Measurements from ENCODE around the gene PRM2. TPM values are rescaled to one million over a fixed set of nuclear protein-coding genes. Genes with fewer than 3 reads are reported as not detected.

Gene PRM2
- polyA plus RNA-seq, 2 of the 4 experiments (the other 2 are of a cell fraction): not detected

DNA sequence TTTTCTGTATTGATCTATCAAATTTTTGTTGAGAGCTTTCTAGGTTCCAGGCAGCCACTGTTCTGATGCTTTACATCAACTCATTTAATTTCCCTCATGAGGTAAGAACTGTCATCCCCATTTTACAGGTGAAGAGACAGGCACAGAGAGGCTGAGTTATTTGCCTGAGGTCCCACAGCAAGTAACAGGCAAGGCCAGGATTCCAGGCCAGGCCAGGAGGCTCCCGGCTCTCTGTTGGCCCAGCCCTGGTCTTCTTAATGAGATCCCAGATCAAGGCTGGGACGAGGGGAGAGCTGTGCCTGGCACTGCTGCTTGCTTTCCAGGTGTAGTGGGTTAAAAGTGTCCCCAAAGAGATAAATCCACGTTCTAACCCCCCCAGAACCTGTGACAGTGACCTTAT, 46.5 kb upstream of the PRM2 start (continued):
- TF ChIP-seq, protein P1, sequence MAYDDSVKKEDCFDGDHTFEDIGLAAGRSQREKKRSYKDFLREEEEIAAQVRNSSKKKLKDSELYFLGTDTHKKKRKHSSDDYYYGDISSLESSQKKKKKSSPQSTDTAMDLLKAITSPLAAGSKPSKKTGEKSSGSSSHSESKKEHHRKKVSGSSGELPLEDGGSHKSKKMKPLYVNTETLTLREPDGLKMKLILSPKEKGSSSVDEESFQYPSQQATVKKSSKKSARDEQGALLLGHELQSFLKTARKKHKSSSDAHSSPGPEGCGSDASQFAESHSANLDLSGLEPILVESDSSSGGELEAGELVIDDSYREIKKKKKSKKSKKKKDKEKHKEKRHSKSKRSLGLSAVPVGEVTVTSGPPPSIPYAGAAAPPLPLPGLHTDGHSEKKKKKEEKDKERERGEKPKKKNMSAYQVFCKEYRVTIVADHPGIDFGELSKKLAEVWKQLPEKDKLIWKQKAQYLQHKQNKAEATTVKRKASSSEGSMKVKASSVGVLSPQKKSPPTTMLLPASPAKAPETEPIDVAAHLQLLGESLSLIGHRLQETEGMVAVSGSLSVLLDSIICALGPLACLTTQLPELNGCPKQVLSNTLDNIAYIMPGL (CRISPR knock-in tag; IDR thresholded peaks at IDR 0.05; ENCODE audit: borderline replicate concordance): no peak

DNA sequence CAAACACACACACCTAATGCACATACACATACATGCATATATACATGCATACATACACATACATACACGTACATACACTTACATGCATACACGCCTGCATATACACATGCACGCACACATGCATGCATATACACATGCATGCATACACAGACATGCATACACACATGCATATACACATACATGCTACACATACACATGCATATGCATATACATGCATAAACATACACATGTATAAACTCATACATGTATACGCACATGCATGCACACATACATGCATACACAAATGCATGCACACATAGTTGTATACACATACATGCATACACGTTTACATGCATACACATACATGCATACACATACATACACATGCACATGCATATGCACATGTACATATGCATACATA, 45.4 kb upstream of the PRM2 start:
- peaks cover 5% of the 10 kb centered on the region; the same call in 1 of the 3 replicates for H3K4me1 ChIP-seq
- H3K9me3 ChIP-seq: no peaks in the 10 kb centered on the region
- no peak overlapping the region for H3K4me2 ChIP-seq
- no peak overlapping the region for H3K27ac ChIP-seq
- ATAC-seq (no peak), FAIRE-seq (peak; percentile 23), DNase-seq (ENCODE audit: low read depth in 1 of 2, low spot score in 1 of 2) (no peak)
- H3K4me3 ChIP-seq: no peak overlapping the region
- no peak for TF ChIP-seq SREBF2 (IDR thresholded peaks at IDR 0.05)
- TF ChIP-seq TP53 (CRISPR knock-in tag; IDR thresholded peaks at IDR 0.05): no peak
- TF ChIP-seq GATA3 (IDR thresholded peaks at IDR 0.05; ENCODE audit: borderline replicate concordance): no peak
- ChIA-PET CTCF (no interaction called here), POLR2A (no interaction called here)
- 72% methylated on average over 5 of the region's 5 CpGs for WGBS (ENCODE audit: missing lambda C conversion rate)

DNA sequence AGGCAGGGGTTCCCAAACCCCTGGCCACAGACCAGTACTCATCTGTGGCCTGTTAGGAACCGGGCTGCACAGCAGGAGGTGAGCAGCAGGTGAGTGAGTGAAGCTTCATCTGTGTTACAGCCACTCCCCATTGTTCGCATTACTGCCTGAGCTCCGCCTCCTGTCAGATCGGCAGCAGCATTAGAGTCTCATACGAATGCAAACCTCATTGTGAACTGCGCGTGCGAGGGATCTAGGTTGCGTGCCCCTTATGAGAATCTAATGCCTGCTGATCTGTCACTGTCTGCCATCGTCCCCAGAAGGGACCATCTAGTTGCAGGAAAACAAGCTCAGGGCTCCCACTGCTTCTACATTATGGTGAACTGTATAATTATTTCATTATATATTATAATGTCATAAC, 43.9 kb upstream of the PRM2 start:
- 72% methylated on average over 10 of the region's 10 CpGs for WGBS (ENCODE audit: missing lambda C conversion rate)
- H3K9me3 ChIP-seq: no peaks in the 10 kb centered on the region
- no peak for ATAC-seq
- no peak overlapping the region for H3K4me2 ChIP-seq
- peaks cover 9% of the 10 kb centered on the region; the same call in 1 of the 3 replicates for H3K4me1 ChIP-seq
- H3K27ac ChIP-seq: peak overlapping the region in 1 of 2 experiments; percentile 54; a peak in 1 of 6 replicates
- TF ChIP-seq HEYL (CRISPR knock-in tag; IDR thresholded peaks at IDR 0.05) (no peak), TP53 (CRISPR knock-in tag; IDR thresholded peaks at IDR 0.05) (no peak), RARB (CRISPR knock-in tag; IDR thresholded peaks at IDR 0.05) (no peak), FOSB (CRISPR knock-in tag; IDR thresholded peaks at IDR 0.05) (no peak), RFX5 (IDR thresholded peaks at IDR 0.05) (no peak), CBX8 (IDR thresholded peaks at IDR 0.05) (no peak), MYC (IDR thresholded peaks at IDR 0.05; ENCODE audit: borderline replicate concordance, low read length) (no peak), ZFP36 (IDR thresholded peaks at IDR 0.05; ENCODE audit: borderline replicate concordance, partially characterized antibody) (no peak), NFE2L2 (conservative IDR thresholded peaks at IDR 0.05; ENCODE audit: low read length) (no peak), JUN (IDR thresholded peaks at IDR 0.05) (no peak), GATA3 (IDR thresholded peaks at IDR 0.05; ENCODE audit: borderline replicate concordance) (no peak), PHF8 (IDR thresholded peaks at IDR 0.05; ENCODE audit: borderline replicate concordance, low read depth) (no peak), SMC3 (IDR thresholded peaks at IDR 0.05) (no peak)
- TF ChIP-seq, protein P2, sequence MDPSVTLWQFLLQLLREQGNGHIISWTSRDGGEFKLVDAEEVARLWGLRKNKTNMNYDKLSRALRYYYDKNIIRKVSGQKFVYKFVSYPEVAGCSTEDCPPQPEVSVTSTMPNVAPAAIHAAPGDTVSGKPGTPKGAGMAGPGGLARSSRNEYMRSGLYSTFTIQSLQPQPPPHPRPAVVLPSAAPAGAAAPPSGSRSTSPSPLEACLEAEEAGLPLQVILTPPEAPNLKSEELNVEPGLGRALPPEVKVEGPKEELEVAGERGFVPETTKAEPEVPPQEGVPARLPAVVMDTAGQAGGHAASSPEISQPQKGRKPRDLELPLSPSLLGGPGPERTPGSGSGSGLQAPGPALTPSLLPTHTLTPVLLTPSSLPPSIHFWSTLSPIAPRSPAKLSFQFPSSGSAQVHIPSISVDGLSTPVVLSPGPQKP (IDR thresholded peaks at IDR 0.05; ENCODE audit: low read depth, low read length): no peak
- ChIA-PET CTCF (interaction anchor here (0.8 to 1.5 kb wide), 3 partner anchors 8 to 62 kb away, joined by 3 read pairs; no protein-coding TSS in a partner anchor), POLR2A (interaction anchor here (0.8 kb wide), 1 partner anchor 65 kb away, joined by 3 read pairs; the partner anchor contains the start of gene SOCS1)
- FAIRE-seq: no peak
- no peak overlapping the region for H3K4me3 ChIP-seq
- no peak for DNase-seq (ENCODE audit: low read depth in 1 of 2, low spot score in 1 of 2)

DNA sequence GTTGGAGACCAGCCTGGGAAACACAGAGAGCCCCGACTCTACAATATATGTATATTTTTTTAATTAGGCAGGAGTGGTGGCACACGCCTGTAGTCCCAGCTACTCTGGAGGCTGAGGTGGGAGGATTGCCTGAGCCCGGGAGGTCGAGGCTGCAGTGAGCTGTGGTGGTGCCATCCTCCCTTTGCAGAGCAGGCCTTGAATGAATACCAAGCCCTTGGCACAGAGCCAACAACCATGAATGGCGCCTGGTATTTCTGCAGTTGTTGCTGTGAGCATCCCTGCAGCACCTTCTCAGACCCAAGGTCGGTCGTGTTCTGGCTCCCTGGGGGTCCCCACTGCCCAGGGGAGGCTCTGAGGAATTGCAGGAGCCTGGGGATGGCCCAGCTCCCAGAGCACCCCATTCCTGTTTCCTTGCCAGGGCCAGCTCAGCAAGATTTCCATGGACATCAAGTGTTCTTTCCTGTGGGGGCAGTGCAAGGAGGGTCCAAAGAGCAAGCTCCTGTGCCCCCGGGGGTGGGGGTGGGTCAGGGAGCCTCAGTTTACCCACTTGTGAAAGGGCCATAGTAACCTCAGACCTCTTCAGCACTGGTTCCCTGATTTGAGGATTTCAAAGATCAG, 43.4 kb upstream of the PRM2 start:
- POLR2A ChIA-PET: interaction anchor here (0.8 kb wide), 1 partner anchor 64 kb away, joined by 3 read pairs; the partner anchor contains the start of gene SOCS1
- TF ChIP-seq FOXS1 (CRISPR knock-in tag; IDR thresholded peaks at IDR 0.05): no peak
- no peak for TF ChIP-seq ZC3H11A (IDR thresholded peaks at IDR 0.05)
- no peak for TF ChIP-seq ZFP36 (IDR thresholded peaks at IDR 0.05; ENCODE audit: borderline replicate concordance, partially characterized antibody)
- TF ChIP-seq TFCP2L1 (CRISPR knock-in tag; IDR thresholded peaks at IDR 0.05): no peak
- no peak for TF ChIP-seq FOSL2 (IDR thresholded peaks at IDR 0.05)
- TF ChIP-seq FOSL2 (CRISPR knock-in tag; IDR thresholded peaks at IDR 0.05): no peak
- TF ChIP-seq, protein P2 (IDR thresholded peaks at IDR 0.05; ENCODE audit: low read depth, low read length): no peak
- no peak for TF ChIP-seq BHLHE40 (IDR thresholded peaks at IDR 0.05; ENCODE audit: low read depth, low read length)
- no peak for TF ChIP-seq RFX5 (IDR thresholded peaks at IDR 0.05)
- no peak for TF ChIP-seq KDM5A (IDR thresholded peaks at IDR 0.05)
- TF ChIP-seq EHMT2 (IDR thresholded peaks at IDR 0.05; ENCODE audit: low read depth): no peak
- TF ChIP-seq, protein P3, sequence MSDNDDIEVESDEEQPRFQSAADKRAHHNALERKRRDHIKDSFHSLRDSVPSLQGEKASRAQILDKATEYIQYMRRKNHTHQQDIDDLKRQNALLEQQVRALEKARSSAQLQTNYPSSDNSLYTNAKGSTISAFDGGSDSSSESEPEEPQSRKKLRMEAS (IDR thresholded peaks at IDR 0.05): no peak
- TF ChIP-seq CHD2 (IDR thresholded peaks at IDR 0.05; ENCODE audit: low read length, partially characterized antibody): no peak
- no peak for TF ChIP-seq HOXA7 (CRISPR knock-in tag; IDR thresholded peaks at IDR 0.05)
- no peak for TF ChIP-seq KDM1A (IDR thresholded peaks at IDR 0.05; ENCODE audit: low read depth)
- no peak for TF ChIP-seq ESRRA (IDR thresholded peaks at IDR 0.05; ENCODE audit: borderline replicate concordance, low read length)

More for the DNA sequence above, 43.4 kb upstream of the PRM2 start:
- H3K4me2 ChIP-seq: no peak overlapping the region
- CTCF ChIA-PET: interaction anchor here (1.1 to 1.9 kb wide), 4 partner anchors 9 to 356 kb away, joined by 3 to 4 read pairs (median 3); no protein-coding TSS in a partner anchor
- H3K4me3 ChIP-seq: no peak overlapping the region
- H3K4me1 ChIP-seq: peaks cover 12% of the 10 kb centered on the region; the same call in 1 of the 3 replicates
- no peak for FAIRE-seq
- WGBS (ENCODE audit: missing lambda C conversion rate): 35% methylated on average over 8 of the region's 8 CpGs
- no peak for DNase-seq (ENCODE audit: low read depth in 1 of 2, low spot score in 1 of 2)
- ATAC-seq: no peak
- H3K9me3 ChIP-seq: no peaks in the 10 kb centered on the region
- H3K27ac ChIP-seq: peak overlapping the region in 1 of 2 experiments; percentile 54; a peak in 2 of 6 replicates

Measured in A549 (cell line).